Breast epithelium (tissue), 4 donors: ENCODE results near the gene IQUB. TPM values are rescaled to one million over a fixed set of nuclear protein-coding genes. Genes with fewer than 3 reads are reported as not detected.
A peak's percentile ranks its signal among the peaks of the same experiment; 100 is the strongest.

ENCODE experiments used
- DNase-seq, 2 donors: peaks; one replicate each; pipeline ENCODE4 v3.0.0-alpha.2; 2019; ENCODE audit warnings: low spot score in 2 of 2
- H3K27ac ChIP-seq, 2 donors: fragments of 200-600 bp; sonication (generic) in 1 of 2; one replicate each; pipeline ENCODE4 v1.5.1; 2016 to 2019; ENCODE audit warnings: mild to moderate bottlenecking in 1 of 2
- H3K27me3 ChIP-seq, 2 donors: fragments of 200-600 bp; sonication (generic) in 1 of 2; one replicate each; pipeline versions ENCODE4 v1.5.1 to v1.6.0; 2017 to 2019; ENCODE audit warnings: control low read depth in 1 of 2, mild to moderate bottlenecking in 1 of 2
- H3K36me3 ChIP-seq: fragments of 200-600 bp; one replicate; pipeline ENCODE4 v1.5.1; 2019
- H3K4me1 ChIP-seq, 2 donors: fragments of 200-600 bp; sonication (generic); one replicate each; pipeline ENCODE4 v1.5.1; 2016 to 2019; ENCODE audit warnings: control low read depth in 1 of 2
- H3K4me3 ChIP-seq, 3 donors: fragments of 200-600 bp; sonication (generic); 1 replicate in 2 of 3; 2 replicates in 1 of 3; pipeline ENCODE4 v1.5.1; 2016 to 2019; ENCODE audit warnings: mild to moderate bottlenecking in 3 of 3, moderate library complexity in 2 of 3
- H3K9me3 ChIP-seq, 2 donors: fragments of 200-600 bp; sonication (generic) in 1 of 2; one replicate each; pipeline ENCODE4 v1.5.1; 2016 to 2019; ENCODE audit warnings: control low read depth in 1 of 2
- POLR2A ChIP-seq: fragments of 450-650 bp; IDR thresholded peaks from one replicate; pipeline ENCODE4 v1.6.1; 2016; ENCODE audit warnings: antibody characterized with exemption, mild to moderate bottlenecking, moderate library complexity
- POLR2AphosphoS5 ChIP-seq, 3 donors: sonication (generic); formaldehyde crosslinking; IDR thresholded peaks; one replicate each; pipeline ENCODE4 v1.6.1; 2017; ENCODE audit warnings: antibody characterized with exemption in 3 of 3
- intact Hi-C: fragments of 100-400 bp; cut with DNase I; formaldehyde crosslinking; loops from one replicate; pipeline ENCODE4 v1.15.1; 2023; ENCODE audit warnings: low total_unique reads
- total RNA-seq, 3 donors: library from RNA; depleted of rRNA; stranded (reverse); fragments of >200 nt; gene quantifications; one replicate each; pipeline ENCODE4 v1.1.0, GENCODE V29; 2016
- TF ChIP-seq, protein P1 (sequence below), 3 donors: fragments of 450-650 bp; IDR thresholded peaks; one replicate each; pipeline ENCODE4 v1.5.1; 2016 to 2017; ENCODE audit warnings: antibody characterized with exemption in 3 of 3, mild to moderate bottlenecking in 3 of 3, moderate library complexity in 3 of 3

IQUB gene
- total RNA-seq, 3 donors from 2014 or later = 0.32 to 8.2 (median 3.3) TPM

DNA sequence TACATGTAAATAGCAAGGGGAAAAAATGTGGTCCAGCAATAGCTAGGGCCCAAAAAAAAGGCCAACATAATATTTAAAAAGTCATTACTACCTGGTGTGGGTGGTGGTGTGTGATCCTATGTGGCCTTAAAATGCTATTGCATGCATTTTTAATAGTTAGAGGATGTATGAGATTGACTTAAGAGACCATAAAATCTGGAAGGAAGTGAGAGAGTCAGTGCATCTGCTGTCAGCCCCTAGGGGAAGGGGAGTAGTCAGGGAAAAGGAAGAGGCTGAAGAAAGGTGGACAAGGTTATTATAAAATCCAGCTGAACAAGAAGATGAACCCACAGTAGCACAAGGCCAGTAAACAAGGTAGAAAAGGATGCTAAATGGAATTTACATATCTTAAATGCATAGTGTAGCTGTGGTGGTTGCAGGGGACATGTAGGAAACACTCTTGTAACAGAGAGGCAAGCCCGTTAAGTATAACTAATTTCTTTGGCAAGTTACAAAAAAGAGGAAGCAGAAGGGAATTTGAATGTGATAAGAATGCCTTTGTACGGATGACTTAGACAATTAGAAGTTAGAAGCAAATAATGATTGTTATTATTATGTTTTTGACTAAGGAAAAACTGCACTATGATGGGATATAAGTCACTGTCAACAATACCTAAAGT lies 35.1 kb upstream of the IQUB start:
- TF ChIP-seq POLR2A = no peak
- TF ChIP-seq, protein P1, sequence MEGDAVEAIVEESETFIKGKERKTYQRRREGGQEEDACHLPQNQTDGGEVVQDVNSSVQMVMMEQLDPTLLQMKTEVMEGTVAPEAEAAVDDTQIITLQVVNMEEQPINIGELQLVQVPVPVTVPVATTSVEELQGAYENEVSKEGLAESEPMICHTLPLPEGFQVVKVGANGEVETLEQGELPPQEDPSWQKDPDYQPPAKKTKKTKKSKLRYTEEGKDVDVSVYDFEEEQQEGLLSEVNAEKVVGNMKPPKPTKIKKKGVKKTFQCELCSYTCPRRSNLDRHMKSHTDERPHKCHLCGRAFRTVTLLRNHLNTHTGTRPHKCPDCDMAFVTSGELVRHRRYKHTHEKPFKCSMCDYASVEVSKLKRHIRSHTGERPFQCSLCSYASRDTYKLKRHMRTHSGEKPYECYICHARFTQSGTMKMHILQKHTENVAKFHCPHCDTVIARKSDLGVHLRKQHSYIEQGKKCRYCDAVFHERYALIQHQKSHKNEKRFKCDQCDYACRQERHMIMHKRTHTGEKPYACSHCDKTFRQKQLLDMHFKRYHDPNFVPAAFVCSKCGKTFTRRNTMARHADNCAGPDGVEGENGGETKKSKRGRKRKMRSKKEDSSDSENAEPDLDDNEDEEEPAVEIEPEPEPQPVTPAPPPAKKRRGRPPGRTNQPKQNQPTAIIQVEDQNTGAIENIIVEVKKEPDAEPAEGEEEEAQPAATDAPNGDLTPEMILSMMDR (IDR thresholded peaks at IDR 0.05) = no peak
- no peak for TF ChIP-seq POLR2AphosphoS5 (IDR thresholded peaks at IDR 0.05)

DNA sequence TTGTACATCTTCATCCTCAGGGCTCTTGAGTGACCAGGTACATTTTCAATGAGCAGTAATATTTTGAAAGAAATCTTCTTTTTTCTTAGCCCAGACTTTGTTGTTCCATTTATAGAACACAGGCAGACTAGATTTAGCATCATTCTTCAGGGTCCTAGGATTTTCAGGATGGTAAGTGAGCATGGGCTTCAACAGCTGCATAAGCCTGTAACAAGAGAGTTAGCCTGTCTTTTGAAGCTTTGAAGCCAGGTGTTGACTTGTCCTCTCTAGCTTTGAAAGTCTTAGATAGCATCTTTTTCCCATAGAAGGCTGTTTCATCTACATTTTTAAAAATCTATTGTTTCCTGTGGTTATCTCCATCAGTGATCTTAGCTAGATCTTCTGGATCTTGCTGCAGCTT lies 27.7 kb upstream of the IQUB start:
- Histone ChIP-seq H3K4me1 (no peaks in the 10 kb centered on the region), H3K36me3 (no peaks in the 10 kb centered on the region), H3K27me3 (no peaks in the 10 kb centered on the region), H3K27ac (no peak overlapping the region), H3K9me3 (no peaks in the 10 kb centered on the region), H3K4me3 (no peak overlapping the region)
- no peak for TF ChIP-seq POLR2A
- TF ChIP-seq, protein P1 (IDR thresholded peaks at IDR 0.05) = no peak
- no peak for TF ChIP-seq POLR2AphosphoS5 (IDR thresholded peaks at IDR 0.05)
- intact Hi-C loops = no loop called here
- no peak for DNase-seq

More for the DNA sequence above, 35.1 kb upstream of the IQUB start:
- H3K36me3 ChIP-seq = no peaks in the 10 kb centered on the region
- H3K27me3 ChIP-seq = no peaks in the 10 kb centered on the region
- intact Hi-C loops = no loop called here
- no peak for DNase-seq
- H3K9me3 ChIP-seq = no peaks in the 10 kb centered on the region
- no peaks in the 10 kb centered on the region for H3K4me1 ChIP-seq
- H3K4me3 ChIP-seq = no peak overlapping the region
- no peak overlapping the region for H3K27ac ChIP-seq

DNA sequence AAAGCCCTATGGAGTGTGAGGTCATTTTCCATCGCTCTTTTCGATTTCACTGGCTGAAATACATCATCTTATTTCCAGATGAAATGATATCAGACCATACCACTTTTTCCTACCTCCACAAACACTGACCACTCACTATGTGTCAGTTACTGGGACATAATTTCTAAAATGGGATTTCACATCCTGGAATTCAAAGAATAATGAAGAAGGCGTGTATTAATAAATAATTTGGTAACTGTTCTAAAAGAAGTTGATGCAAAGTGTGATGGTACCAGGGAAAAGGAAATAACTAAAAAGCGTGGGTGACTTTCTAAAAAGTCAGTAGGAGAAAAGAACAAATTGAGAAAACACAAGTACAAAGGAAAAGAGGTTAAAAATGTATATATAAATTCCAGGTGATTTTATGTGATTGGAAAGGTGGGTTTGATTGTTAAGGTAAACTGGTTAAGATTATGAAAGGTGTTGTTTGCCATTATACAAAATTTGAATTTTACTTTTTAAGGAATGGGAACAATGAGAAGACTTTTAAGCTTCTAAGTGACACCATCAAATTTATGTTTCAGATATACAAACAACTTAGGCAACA lies 24.0 kb upstream of the IQUB start:
- peaks cover 0 to 10% of the 10 kb centered on the region in 2 donors for H3K4me1 ChIP-seq
- no peaks in the 10 kb centered on the region for H3K27me3 ChIP-seq
- DNase-seq = no peak
- H3K27ac ChIP-seq = peak overlapping the region; percentile 81 to 84
- TF ChIP-seq POLR2AphosphoS5 (IDR thresholded peaks at IDR 0.05) (no peak), POLR2A (no peak)
- TF ChIP-seq, protein P1 (IDR thresholded peaks at IDR 0.05) = no peak
- no peaks in the 10 kb centered on the region for H3K36me3 ChIP-seq
- peak overlapping the region; percentile 59 to 89 (median 76) for H3K4me3 ChIP-seq
- no peaks in the 10 kb centered on the region for H3K9me3 ChIP-seq
- intact Hi-C loops = no loop called here

DNA sequence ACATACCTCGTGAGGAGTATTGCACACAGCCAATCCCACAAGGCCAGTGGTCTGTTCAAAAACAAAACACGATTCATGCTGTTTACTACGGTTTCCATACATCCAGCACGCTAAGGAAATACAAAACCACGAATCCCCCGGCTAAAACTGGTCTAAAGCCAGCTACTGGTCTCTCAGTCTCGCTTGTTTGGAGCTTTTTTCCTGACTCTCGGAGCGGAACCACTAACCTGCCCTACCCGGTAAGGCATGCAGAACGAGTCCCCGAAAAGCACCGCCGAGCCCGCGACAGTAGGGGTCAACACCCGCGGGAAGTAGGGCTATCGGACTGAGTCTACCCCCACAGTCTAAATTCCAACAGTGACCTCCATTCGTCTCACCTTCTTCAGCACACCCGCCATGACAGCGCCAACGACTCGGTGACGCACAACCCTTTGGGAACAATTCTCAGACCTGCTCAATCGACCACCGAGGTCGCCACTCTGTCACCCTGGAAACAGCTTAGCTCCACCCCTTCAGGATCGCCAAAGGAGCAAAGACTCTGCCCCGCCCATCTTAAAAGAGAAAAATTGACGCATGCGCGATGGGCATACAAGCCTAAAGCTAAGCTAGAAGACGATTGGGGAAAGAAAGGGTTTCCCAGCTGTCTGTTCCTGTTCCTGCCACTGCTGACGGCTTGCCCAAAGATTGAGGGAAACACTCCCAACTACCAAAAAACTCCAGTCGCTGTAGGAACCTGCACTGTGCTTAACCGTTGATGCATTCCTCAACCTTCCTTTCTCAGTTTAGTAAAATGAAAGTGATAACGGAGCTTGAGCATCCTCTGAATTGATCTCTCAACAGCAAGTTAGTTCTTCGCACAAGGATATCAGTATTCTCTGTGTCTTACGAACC lies 23.2 kb upstream of the IQUB start, which contains the start of gene NDUFA5:
NDUFA5 (minus strand) TSS at position 421 of the 891 bp plus-strand sequence; CDS start at position 398, 23 bp downstream.
- H3K4me1 ChIP-seq = peaks cover 0 to 10% of the 10 kb centered on the region in 2 donors
- peak within 1 kb of the TSS; percentile 59 to 89 (median 76) for H3K4me3 ChIP-seq
- DNase-seq = peak; percentile 94 to 97
- peak within 1 kb of the TSS; percentile 84 to 93 for H3K27ac ChIP-seq
- intact Hi-C loops = no loop called here
- peak; percentile 70 to 96 (median 83) for TF ChIP-seq POLR2AphosphoS5 (IDR thresholded peaks at IDR 0.05)
- peak; percentile 57 for TF ChIP-seq POLR2A
- TF ChIP-seq, protein P1 (IDR thresholded peaks at IDR 0.05) = no peak
- H3K27me3 ChIP-seq = no peaks in the 10 kb centered on the region
- no peaks in the 10 kb centered on the region for H3K36me3 ChIP-seq
- H3K9me3 ChIP-seq = no peaks in the 10 kb centered on the region
